ENCODE results near the gene PLXND1. TPM values are rescaled to one million over a fixed set of nuclear protein-coding genes. Genes with fewer than 3 reads are reported as not detected.

Gene PLXND1
- polyA plus RNA-seq, 1 donor from 2014 or later, result 0.05 TPM

GRCh38 chr3:129576514-129577352, 29.7 kb downstream of the PLXND1 start:
- Histone ChIP-seq H3K27ac (ENCODE audit: low read length) (no peak overlapping the region), H3K36me3 (ENCODE audit: insufficient read depth, low read length) (no peaks in the 10 kb centered on the region), H3F3A (ENCODE audit: insufficient read depth, low read length, poor library complexity, severe bottlenecking) (no peaks in the 10 kb centered on the region), H3K27me3 (ENCODE audit: insufficient read depth, low read depth, low read length) (no peaks in the 10 kb centered on the region), H3K4me3 (ENCODE audit: low read length) (no peak overlapping the region), H4K20me1 (ENCODE audit: insufficient read depth) (no peaks in the 10 kb centered on the region), H3K4me2 (ENCODE audit: low read length) (no peak overlapping the region), H2AFZ (ENCODE audit: low read depth, low read length) (no peak overlapping the region), H3K9ac (ENCODE audit: low read length) (no peak overlapping the region), H3K79me2 (replicated peaks; ENCODE audit: insufficient read depth, low read length) (no peaks in the 10 kb centered on the region), H3K9me2 (ENCODE audit: insufficient read depth, low read length) (no peaks in the 10 kb centered on the region), H3K9me3 (ENCODE audit: low read length) (no peaks in the 10 kb centered on the region)
- TF ChIP-seq EZH2 (IDR thresholded peaks at IDR 0.05; ENCODE audit: borderline replicate concordance, insufficient read depth, low read length, poor library complexity, severe bottlenecking) (no peak), EP300 (conservative IDR thresholded peaks at IDR 0.05; ENCODE audit: poor library complexity, severe bottlenecking) (no peak), SMC3 (conservative IDR thresholded peaks at IDR 0.05; ENCODE audit: poor library complexity) (no peak), CTCF (IDR thresholded peaks at IDR 0.05; ENCODE audit: poor library complexity, severe bottlenecking) (no peak), TAF1 (IDR thresholded peaks at IDR 0.05; ENCODE audit: low read depth) (no peak), MXI1 (conservative IDR thresholded peaks at IDR 0.05; ENCODE audit: poor library complexity, severe bottlenecking) (no peak), RAD21 (conservative IDR thresholded peaks at IDR 0.05) (no peak), POLR2AphosphoS5 (IDR thresholded peaks at IDR 0.05) (no peak), REST (IDR thresholded peaks at IDR 0.05; ENCODE audit: borderline replicate concordance) (no peak)

GRCh38 chr3:129575997-129576384, 30.5 kb downstream of the PLXND1 start:
- Histone ChIP-seq H2AFZ (ENCODE audit: low read depth, low read length) (no peak overlapping the region), H3K4me2 (ENCODE audit: low read length) (no peak overlapping the region), H3K36me3 (ENCODE audit: insufficient read depth, low read length) (no peaks in the 10 kb centered on the region), H3K27ac (ENCODE audit: low read length) (no peak overlapping the region), H4K20me1 (ENCODE audit: insufficient read depth) (no peaks in the 10 kb centered on the region), H3F3A (ENCODE audit: insufficient read depth, low read length, poor library complexity, severe bottlenecking) (no peaks in the 10 kb centered on the region), H3K79me2 (replicated peaks; ENCODE audit: insufficient read depth, low read length) (no peaks in the 10 kb centered on the region), H3K9ac (ENCODE audit: low read length) (no peak overlapping the region), H3K9me2 (ENCODE audit: insufficient read depth, low read length) (no peaks in the 10 kb centered on the region), H3K9me3 (ENCODE audit: low read length) (no peaks in the 10 kb centered on the region), H3K27me3 (ENCODE audit: insufficient read depth, low read depth, low read length) (no peaks in the 10 kb centered on the region), H3K4me3 (ENCODE audit: low read length) (no peak overlapping the region)
- no peak for TF ChIP-seq TAF1 (IDR thresholded peaks at IDR 0.05; ENCODE audit: low read depth)
- TF ChIP-seq REST (IDR thresholded peaks at IDR 0.05; ENCODE audit: borderline replicate concordance), result no peak
- no peak for TF ChIP-seq EP300 (conservative IDR thresholded peaks at IDR 0.05; ENCODE audit: poor library complexity, severe bottlenecking)
- no peak for TF ChIP-seq POLR2AphosphoS5 (IDR thresholded peaks at IDR 0.05)
- TF ChIP-seq EZH2 (IDR thresholded peaks at IDR 0.05; ENCODE audit: borderline replicate concordance, insufficient read depth, low read length, poor library complexity, severe bottlenecking), result no peak
- TF ChIP-seq RAD21 (conservative IDR thresholded peaks at IDR 0.05), result no peak
- no peak for TF ChIP-seq SMC3 (conservative IDR thresholded peaks at IDR 0.05; ENCODE audit: poor library complexity)
- no peak for TF ChIP-seq MXI1 (conservative IDR thresholded peaks at IDR 0.05; ENCODE audit: poor library complexity, severe bottlenecking)
- TF ChIP-seq CTCF (IDR thresholded peaks at IDR 0.05; ENCODE audit: poor library complexity, severe bottlenecking), result no peak
